HTR-8/SVneo (cell line): ENCODE data around the gene RAB3IL1.

Source experiments
- DNase-seq: peaks from one replicate; pipeline ENCODE4 v3.0.0; 2011; ENCODE audit warnings: low spot score, mixed read lengths; ENCODE audit not compliant: insufficient read length
- FAIRE-seq: peaks from 2 replicates; lab custom pipeline; 2011; peaks lifted over from hg19 to GRCh38; lab: Jason Lieb, UNC

RAB3IL1 gene

GRCh38 chr11:61922539-61922938 is 5.2 kb upstream of the RAB3IL1 start:
- DNase-seq (no peak), FAIRE-seq (no peak)

DNA sequence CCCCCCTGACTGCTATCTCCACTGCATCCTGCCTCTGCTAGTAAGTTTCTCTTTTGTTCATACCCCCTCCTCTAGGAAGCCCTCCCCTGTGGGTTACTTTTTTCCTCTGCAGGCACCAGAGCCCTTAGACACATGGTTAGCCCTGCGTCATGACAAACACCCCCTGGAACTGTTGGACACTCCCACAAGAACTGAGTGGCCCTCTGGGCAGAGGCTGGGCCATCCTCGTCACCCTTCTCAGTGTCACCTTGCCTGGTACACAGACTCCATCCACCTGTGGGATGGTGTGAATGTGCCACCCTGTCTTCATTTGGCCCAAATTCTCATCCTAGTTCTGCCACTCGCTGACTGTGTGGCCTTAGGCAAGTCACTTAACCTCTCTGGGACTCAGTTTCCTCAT is 4.1 kb upstream of the RAB3IL1 start:
- no peak for DNase-seq
- FAIRE-seq, result no peak

DNA sequence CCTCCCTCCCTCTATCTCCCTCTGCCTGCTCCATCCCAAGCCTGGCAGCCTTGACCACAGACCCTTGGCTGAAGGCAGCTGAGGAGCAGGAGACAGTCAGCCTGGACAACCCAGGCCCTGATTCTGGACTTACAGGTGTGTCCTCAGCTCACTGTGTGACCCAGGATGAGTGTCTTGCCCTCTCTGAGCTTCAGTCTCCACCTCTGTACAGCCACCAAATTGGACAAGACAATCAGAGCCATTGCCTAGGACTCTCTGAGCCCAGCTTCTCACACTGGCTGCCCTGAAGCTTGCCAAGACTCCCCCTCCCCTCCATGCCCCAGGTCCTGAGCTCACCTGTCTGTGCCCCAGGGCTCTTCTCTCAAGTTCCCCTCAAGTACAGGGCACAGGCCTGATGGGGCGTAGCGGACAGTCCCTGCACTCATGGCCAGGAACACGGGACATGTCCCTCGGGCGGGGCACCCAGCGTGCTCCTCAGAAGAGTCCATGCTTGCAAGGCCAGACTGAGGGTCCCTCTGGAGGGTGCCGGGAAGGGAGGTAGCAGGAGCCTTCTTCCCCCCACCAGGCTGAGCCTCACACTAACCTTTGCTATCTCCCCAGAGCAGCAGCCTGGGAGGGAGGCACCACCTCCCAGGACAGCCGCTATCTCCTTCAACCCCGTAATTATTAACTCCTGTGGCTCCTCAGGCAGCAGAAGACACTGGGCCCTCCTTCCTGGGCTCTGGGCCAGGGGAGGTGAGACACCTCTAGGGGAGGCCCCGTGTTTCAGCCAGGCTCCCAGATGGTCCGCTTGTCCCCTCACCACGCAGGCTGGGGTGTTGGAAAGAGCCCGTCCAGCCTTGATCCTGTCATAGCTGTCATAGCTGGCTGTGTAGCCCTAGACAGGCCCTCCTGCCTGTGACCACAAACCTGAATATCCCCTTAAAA is 2.6 kb upstream of the RAB3IL1 start:
- no peak for FAIRE-seq
- no peak for DNase-seq

DNA sequence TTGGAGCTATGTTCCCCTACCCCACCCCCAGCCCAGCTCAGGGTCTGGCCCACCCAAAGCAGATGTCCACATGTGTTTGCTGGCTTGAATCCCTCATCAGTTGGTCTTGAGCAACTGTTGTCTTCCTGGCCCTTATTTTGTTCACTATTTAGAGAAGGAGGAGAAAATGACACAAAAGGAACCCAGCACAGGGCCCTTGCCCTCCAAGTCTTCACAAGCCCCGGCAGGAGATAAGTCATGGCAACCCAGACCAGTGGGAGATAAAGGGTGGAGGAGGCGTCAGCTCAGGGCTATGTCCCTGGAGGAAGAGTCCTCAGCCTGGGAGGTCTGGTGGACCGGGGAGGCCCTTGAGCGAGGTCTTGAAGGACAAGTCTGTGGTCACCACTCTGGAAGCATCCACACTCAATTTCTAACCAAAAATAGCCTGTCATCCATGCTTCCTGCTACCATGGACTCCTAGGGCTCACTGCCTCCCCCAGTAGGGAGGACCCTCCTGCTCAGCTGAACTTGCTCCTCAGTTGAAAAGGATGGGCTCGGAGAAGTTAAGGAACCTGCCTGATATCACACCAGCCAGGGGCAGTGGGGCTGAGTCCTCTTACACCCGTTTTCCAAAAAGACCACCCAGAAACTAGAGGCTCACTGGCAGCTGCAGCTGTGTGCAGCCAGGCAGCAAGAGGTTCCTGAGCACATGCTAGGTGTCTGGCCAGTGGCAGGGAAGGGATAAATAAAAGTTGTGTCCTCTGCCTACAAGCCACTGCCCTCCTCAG is 1.8 kb upstream of the RAB3IL1 start:
- DNase-seq, result no peak

GRCh38 chr11:61918251-61918937 is 1.0 kb upstream of the RAB3IL1 start:
- DNase-seq (no peak), FAIRE-seq (no peak)

More for the DNA sequence above, 1.8 kb upstream of the RAB3IL1 start:
- no peak for FAIRE-seq

DNA sequence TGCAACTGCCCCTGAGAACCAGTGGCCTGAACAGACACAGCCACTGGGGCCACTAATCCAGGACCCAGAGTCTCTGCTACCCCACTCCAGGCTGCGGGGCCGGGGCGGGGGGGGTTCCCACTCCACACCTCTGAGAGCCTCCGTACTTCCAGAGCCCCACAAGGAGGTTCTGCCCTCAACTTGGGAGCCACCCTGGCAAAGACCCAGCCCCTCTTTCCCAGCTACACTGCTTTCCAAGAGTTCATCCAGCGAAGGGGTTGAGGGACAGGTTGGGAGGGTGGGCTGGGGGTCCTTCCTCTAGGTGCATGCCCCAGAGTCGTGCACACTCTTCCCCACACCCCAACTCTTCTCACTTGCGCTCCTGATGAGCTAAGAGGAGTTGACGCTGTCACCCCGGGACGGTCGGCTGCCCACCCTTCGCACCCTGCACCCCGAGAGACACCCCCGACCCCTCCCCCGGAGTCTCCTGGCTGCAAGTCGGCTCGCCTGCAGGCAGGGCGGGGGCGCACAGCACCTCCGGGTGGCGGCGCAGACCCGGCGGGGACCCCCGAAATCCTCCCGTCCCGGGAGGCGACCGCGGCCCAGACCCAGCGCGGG is 531 bp downstream of the RAB3IL1 start:
- no peak for FAIRE-seq
- no peak for DNase-seq

- DNase-seq (no peak), FAIRE-seq (no peak)
Measured at GRCh38 chr11:61914471-61915171, 2.7 kb downstream of the RAB3IL1 start.

GRCh38 chr11:61913699-61914395 is 3.5 kb downstream of the RAB3IL1 start:
- DNase-seq (no peak), FAIRE-seq (no peak)

- no peak for DNase-seq
- FAIRE-seq, result no peak
Measured at GRCh38 chr11:61912991-61913698, 4.2 kb downstream of the RAB3IL1 start.

DNA sequence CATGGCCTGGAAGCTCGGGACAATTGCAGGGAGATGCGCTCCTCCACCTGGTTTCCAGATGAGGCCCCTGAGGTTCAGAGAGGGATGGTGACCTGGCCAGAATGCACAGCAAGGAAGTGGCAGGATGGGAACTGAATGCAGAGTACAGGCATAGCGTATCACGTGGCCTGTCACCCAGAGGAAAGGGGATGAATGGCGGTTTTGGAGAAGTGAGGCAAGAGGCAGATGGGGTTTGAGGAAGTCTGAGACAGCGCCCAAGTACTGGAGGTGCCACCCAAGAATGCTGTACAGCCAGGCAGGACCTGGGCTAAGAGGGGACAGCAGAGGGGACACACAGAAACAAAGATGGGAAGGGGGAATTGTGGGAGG is 4.9 kb downstream of the RAB3IL1 start:
- FAIRE-seq (no peak), DNase-seq (no peak)

DNA sequence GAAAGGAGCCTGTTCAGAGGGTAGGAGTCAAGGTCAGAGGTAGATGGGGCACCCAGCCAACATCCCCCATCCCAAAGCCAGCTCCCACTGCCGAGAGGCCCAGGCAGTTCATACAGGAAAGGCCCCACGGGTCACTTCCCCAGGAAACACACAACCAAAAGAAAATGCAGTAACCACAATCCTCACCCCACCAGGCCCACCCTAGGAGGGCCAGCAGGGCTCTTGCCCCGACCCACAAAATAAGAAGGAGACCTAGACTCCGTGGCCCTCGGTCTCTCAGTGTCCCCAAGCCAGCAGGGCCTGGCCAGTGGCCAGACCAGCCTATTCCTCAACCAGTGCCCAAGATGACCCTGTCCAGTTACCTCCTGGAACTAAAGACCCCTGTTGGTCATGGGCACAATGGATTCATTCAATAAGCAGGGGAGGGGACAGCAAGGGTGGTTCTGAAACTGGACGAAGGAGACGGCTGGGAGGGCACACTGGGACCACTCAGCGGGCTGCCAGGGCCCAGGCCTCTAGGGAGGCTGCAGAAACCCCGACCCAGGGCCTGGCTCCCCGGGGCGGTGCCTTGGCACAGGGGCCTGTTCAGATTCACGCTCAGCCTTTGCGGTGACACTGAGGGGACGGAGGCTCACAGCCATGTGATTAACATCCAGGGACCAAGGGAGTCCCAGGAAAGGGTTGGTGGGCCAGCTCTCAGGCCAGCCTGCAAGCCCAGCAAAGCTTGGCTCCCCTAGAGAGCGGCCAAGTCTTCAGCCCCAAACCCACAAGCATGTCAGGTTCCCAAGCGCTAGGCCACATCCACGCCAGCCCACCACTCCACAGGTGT is 5.5 kb downstream of the RAB3IL1 start:
- no peak for FAIRE-seq
- no peak for DNase-seq

- DNase-seq, result no peak
- FAIRE-seq, result no peak
Measured at GRCh38 chr11:61911128-61911700, 6.2 kb downstream of the RAB3IL1 start.

DNA sequence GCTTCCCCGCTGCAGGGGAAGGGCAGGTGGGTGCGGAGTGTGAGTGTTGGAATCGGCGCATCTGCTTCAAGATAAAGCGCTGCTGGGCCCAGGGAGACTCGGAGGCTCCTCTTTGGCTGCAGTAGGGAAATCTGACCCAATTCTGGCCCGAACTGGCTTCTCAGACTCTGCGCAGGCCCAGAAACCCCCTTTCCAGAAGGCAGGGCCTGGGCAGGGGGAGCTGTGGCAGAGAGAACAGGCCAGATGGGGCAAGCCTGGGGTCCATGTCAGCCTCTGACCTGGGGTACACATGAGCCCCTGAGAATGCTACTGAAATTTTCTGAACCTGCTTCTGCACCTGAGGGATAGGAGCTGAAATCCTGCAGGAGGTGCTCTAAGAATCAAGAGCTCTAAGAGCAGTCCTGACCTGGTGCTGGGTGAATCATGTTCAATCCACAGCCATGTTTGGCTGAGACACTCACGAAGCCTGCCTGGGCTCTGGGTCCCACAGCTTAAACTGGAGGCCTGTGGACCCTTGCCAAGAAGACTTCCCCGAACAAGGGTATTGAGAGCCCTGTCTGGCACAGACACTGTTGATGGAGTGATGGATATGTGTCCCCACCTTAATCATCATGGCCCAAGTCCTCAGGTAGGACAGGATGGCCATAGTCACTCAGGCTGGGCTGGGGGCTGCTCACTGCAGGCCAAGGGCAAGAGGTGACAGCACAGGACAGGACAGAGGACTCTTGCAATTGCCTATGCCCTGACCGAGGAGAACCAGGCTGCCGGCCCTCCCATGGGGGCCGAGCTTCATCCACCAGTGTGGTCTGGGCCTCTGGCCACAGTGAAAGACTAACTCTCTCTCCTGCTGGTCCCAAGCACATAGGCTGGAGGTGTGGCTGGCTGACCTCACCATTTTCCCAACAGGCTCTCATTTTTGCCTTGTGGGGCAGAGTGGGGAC is 6.9 kb downstream of the RAB3IL1 start:
- FAIRE-seq, result no peak
- no peak for DNase-seq

DNA sequence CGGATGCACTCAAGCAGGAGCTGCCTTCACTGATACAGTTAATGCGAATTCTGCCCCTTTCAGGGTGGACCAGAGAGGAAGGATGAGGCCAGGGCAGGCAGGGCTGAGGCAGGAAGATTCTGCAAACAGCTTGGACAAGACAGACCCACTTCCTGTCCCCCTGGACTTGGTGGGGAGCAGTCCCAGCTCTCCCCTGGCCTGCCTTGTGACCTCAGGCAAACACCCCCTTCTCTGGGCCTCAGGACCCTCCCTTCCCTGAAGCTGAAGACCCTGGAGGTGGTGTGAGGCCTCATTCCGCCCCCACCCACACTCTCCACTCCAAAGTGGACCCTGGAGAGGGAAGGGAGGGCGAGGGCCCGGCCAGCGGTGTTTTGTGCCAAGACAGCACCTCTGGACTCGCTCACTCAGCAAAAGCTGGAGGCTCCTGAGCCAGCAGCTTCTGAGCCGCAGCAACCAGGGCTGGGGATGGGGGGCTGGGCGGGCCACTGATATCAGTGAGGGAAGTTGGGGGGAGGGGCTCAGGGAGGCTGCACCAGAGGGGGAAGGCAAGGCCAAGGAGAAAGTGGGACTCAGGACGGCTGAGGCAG is 8.5 kb downstream of the RAB3IL1 start:
- DNase-seq (no peak), FAIRE-seq (no peak)

DNA sequence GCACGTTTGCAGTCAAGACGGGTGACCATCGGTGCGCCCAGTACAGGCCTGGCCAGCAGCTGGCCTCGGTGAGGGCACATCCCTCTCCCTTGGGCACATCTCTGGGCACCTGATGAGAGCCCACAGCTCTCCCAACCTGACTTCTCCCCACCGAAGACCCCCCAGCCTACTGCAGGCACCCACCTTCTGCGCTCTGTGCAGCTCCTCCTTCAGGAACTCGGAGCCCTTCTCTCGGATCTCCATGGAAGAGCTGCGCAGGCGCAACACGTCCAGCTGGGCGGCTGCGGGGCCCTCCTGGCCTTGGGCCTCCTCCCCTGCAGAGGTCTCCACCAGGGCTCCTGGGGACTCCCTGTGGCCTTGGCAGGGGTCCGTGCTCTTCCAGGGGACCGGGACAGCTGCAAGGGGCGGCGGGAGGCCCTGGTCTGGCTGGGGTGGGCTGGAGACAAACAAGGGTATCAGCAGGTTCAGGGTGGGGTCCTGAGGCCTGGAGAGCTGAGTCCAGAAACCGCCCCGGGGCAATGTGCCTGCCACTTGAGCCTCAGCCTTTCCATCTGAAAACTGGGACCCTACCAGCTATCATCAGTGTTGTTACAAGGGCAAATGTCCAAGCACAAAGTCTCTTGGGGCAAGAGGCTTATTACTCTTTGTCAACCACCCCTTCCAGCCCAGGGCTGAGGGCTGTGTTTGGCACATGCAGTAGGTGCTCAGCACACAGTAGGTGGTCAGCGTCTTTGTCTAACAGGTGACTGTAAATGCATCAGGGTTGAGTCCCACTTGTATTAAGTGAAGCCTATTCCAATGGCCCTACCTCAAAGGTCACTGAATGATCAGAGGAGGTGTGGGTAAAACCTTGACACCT is 9.3 kb downstream of the RAB3IL1 start:
- FAIRE-seq (no peak), DNase-seq (no peak)
